WTC11 (cell line): ENCODE measurements around the gene RMC1. TPM values are rescaled to one million over a fixed set of nuclear protein-coding genes. Genes with fewer than 3 reads are reported as not detected.

Source experiments
- ATAC-seq: fragments of 200-7000 bp; cut with Tn5 transposase; 2 replicates; pipeline ENCODE4 v1.10.0; 2021; ENCODE audit warnings: mild to moderate bottlenecking, moderate library complexity
- CTCF ChIA-PET: fragments of 300-600 bp; sonication (Branson Sonifier 250); formaldehyde crosslinking; loops from one replicate; lab custom pipeline; 2021; ENCODE audit warnings: antibody characterized with exemption; lab: Charles Lee
- POLR2A ChIA-PET: fragments of 350-600 bp; sonication (Branson Sonifier 250); formaldehyde crosslinking; loops from one replicate; lab custom pipeline; 2021; ENCODE audit warnings: antibody characterized with exemption; lab: Charles Lee
- DNase-seq: peaks from one replicate; pipeline ENCODE4 v3.0.0; 2021; ENCODE audit warnings: low spot score
- H3K27ac Mint-ChIP-seq: 2 replicates; pipeline ENCODE4 v1.8.0; 2021; ENCODE audit warnings: mixed read lengths
- H3K27me3 Mint-ChIP-seq: 2 replicates; pipeline ENCODE4 v1.8.0; 2021; ENCODE audit warnings: low read depth, mild to moderate bottlenecking, moderate library complexity, mixed read lengths
- H3K36me3 Mint-ChIP-seq: 2 replicates; pipeline ENCODE4 v1.8.0; 2021; ENCODE audit warnings: mixed read lengths
- H3K4me1 Mint-ChIP-seq: 2 replicates; pipeline ENCODE4 v1.8.0; 2022; ENCODE audit warnings: mixed read lengths
- H3K4me3 Mint-ChIP-seq: 2 replicates; pipeline ENCODE4 v1.8.0; 2021; ENCODE audit warnings: mild to moderate bottlenecking, moderate library complexity, mixed read lengths
- H3K9me3 Mint-ChIP-seq: 2 replicates; pipeline ENCODE4 v1.8.0; 2021; ENCODE audit warnings: mixed read lengths
- ERG ChIP-seq: fragments of 250-450 bp; sonication (Bioruptor Pico); IDR thresholded peaks from 2 replicates; pipeline ENCODE4 v1.8.0; 2021; ENCODE audit warnings: mild to moderate bottlenecking
- ETV6 ChIP-seq: sonication (generic); formaldehyde crosslinking; IDR thresholded peaks from 2 replicates; pipeline ENCODE4 v1.8.1; 2022; ENCODE audit warnings: mild to moderate bottlenecking, missing genetic modification reagents
- FOXJ3 ChIP-seq: sonication (generic); formaldehyde crosslinking; IDR thresholded peaks from 2 replicates; pipeline ENCODE4 v1.9.0; 2021; ENCODE audit warnings: missing genetic modification reagents, mild to moderate bottlenecking, borderline replicate concordance
- FOXK1 ChIP-seq: sonication (generic); formaldehyde crosslinking; IDR thresholded peaks from 2 replicates; pipeline ENCODE4 v1.8.0; 2022; ENCODE audit warnings: mild to moderate bottlenecking, moderate library complexity, missing genetic modification reagents
- FOXP4 ChIP-seq: sonication (generic); formaldehyde crosslinking; IDR thresholded peaks from 2 replicates; pipeline ENCODE4 v1.8.0; 2022; ENCODE audit warnings: mild to moderate bottlenecking, missing genetic modification reagents
- HMGXB4 ChIP-seq: sonication (generic); formaldehyde crosslinking; IDR thresholded peaks from 2 replicates; pipeline ENCODE4 v1.8.1; 2023; ENCODE audit warnings: mild to moderate bottlenecking, moderate library complexity, missing genetic modification reagents
- KAT7 ChIP-seq: sonication (generic); formaldehyde crosslinking; IDR thresholded peaks from 2 replicates; pipeline ENCODE4 v1.8.1; 2023; ENCODE audit warnings: missing genetic modification reagents, mild to moderate bottlenecking, borderline replicate concordance
- NR1H2 ChIP-seq: sonication (generic); formaldehyde crosslinking; IDR thresholded peaks from 2 replicates; pipeline ENCODE4 v1.9.0; 2021; ENCODE audit warnings: mild to moderate bottlenecking, moderate library complexity, missing genetic modification reagents
- NR3C1 ChIP-seq: sonication (generic); formaldehyde crosslinking; conservative IDR thresholded peaks from 2 replicates; pipeline ENCODE4 v1.8.1; 2023; ENCODE audit warnings: low read depth, mild to moderate bottlenecking, missing genetic modification reagents
- OVOL2 ChIP-seq: fragments of 250-450 bp; sonication (Bioruptor Pico); IDR thresholded peaks from 2 replicates; pipeline ENCODE4 v1.9.0; 2021; ENCODE audit warnings: mild to moderate bottlenecking, borderline replicate concordance
- PRDM15 ChIP-seq: sonication (generic); formaldehyde crosslinking; IDR thresholded peaks from 2 replicates; pipeline ENCODE4 v1.8.0; 2022; ENCODE audit warnings: missing genetic modification reagents
- TP53 ChIP-seq: sonication (generic); formaldehyde crosslinking; IDR thresholded peaks from 2 replicates; pipeline ENCODE4 v1.8.1; 2023; ENCODE audit warnings: mild to moderate bottlenecking, missing genetic modification reagents
- USF2 ChIP-seq: sonication (generic); formaldehyde crosslinking; IDR thresholded peaks from 2 replicates; pipeline ENCODE4 v1.8.1; 2023; ENCODE audit warnings: mild to moderate bottlenecking, missing genetic modification reagents, moderate library complexity
- ZNF396 ChIP-seq: fragments of 250-450 bp; sonication (Bioruptor Pico); IDR thresholded peaks from 2 replicates; pipeline ENCODE4 v1.8.0; 2021; ENCODE audit warnings: mild to moderate bottlenecking, moderate library complexity, borderline replicate concordance
- ZNF512 ChIP-seq: sonication (generic); formaldehyde crosslinking; IDR thresholded peaks from 2 replicates; pipeline ENCODE4 v1.8.1; 2022; ENCODE audit warnings: missing genetic modification reagents, borderline replicate concordance
- total RNA-seq: library from RNA; stranded (reverse); gene quantifications from 3 replicates; pipeline ENCODE4 v1.2.3, GENCODE V29; 2021

RMC1 gene
- total RNA-seq, 1 experiment from 2014 or later, result 15.6 TPM

GRCh38 chr18:23529604-23530003 is 26.3 kb downstream of the RMC1 start:
- H3K4me3 Mint-ChIP-seq, result no peak overlapping the region
- CTCF ChIA-PET, result no interaction called here
- ATAC-seq, result no peak
- no peaks in the 10 kb centered on the region for H3K4me1 Mint-ChIP-seq
- peak overlapping the region; percentile 64 for H3K27ac Mint-ChIP-seq
- H3K9me3 Mint-ChIP-seq, result no peaks in the 10 kb centered on the region
- POLR2A ChIA-PET, result no interaction called here
- no peak for DNase-seq
- TF ChIP-seq TP53 (CRISPR knock-in tag) (no peak), HMGXB4 (no peak), NR3C1 (CRISPR knock-in tag) (no peak), ETV6 (CRISPR knock-in tag) (no peak), FOXK1 (no peak), ZNF512 (no peak)
- TF ChIP-seq, all 79 proteins: peak for 0
- Mint-ChIP-seq H3K27me3 (no peaks in the 10 kb centered on the region), H3K36me3 (peaks cover 61% of the 10 kb centered on the region)

- peaks cover 65% of the 10 kb centered on the region for H3K36me3 Mint-ChIP-seq
- no peak for ATAC-seq
- H3K4me1 Mint-ChIP-seq, result no peaks in the 10 kb centered on the region
- H3K4me3 Mint-ChIP-seq, result no peak overlapping the region
- no peaks in the 10 kb centered on the region for H3K27me3 Mint-ChIP-seq
- no peak overlapping the region for H3K27ac Mint-ChIP-seq
- no peaks in the 10 kb centered on the region for H3K9me3 Mint-ChIP-seq
- CTCF ChIA-PET, result no interaction called here
- TF ChIP-seq PRDM15 (no peak), NR1H2 (CRISPR knock-in tag) (no peak)
- TF ChIP-seq, all 79 proteins: peak for 0
- DNase-seq, result no peak
- POLR2A ChIA-PET, result no interaction called here
Observed at GRCh38 chr18:23530195-23530594, 26.9 kb downstream of the RMC1 start.

- no peak overlapping the region for H3K27ac Mint-ChIP-seq
- TF ChIP-seq TP53 (CRISPR knock-in tag) (no peak), FOXJ3 (CRISPR knock-in tag) (no peak), OVOL2 (CRISPR knock-in tag) (no peak), FOXP4 (CRISPR knock-in tag) (no peak), USF2 (CRISPR knock-in tag) (no peak), ZNF396 (CRISPR knock-in tag) (no peak), KAT7 (CRISPR knock-in tag) (no peak), ERG (CRISPR knock-in tag) (no peak)
- TF ChIP-seq, all 79 proteins: peak for 0
- ChIA-PET CTCF (no interaction called here), POLR2A (interaction anchor here (0.6 kb wide), 1 partner anchor 25 kb away, joined by 3 read pairs; no protein-coding TSS in a partner anchor)
- DNase-seq (no peak), ATAC-seq (no peak)
- Mint-ChIP-seq H3K4me3 (no peak overlapping the region), H3K9me3 (no peaks in the 10 kb centered on the region), H3K4me1 (no peaks in the 10 kb centered on the region), H3K36me3 (peaks cover 70% of the 10 kb centered on the region), H3K27me3 (no peaks in the 10 kb centered on the region)
Observed at GRCh38 chr18:23531912-23532311, 28.6 kb downstream of the RMC1 start.
